TTC549 (cell line): ENCODE data around the gene SNAPC2.

Source experiments
- FAIRE-seq: peaks from 2 replicates; lab custom pipeline; 2012; peaks lifted over from hg19 to GRCh38; lab: Jason Lieb, UNC

Gene SNAPC2

GRCh38 chr19:7919610-7920518 lies at the start of gene SNAPC2:
SNAPC2 (plus strand) TSS chr19:7920338; CDS start chr19:7920367, 29 bp downstream.
- FAIRE-seq: no peak

- peak; percentile 88 for FAIRE-seq
Observed at GRCh38 chr19:7870571-7871436, 49.3 kb upstream of the SNAPC2 start.

- FAIRE-seq: peak; percentile 91
Observed at GRCh38 chr19:7871437-7872305, 48.5 kb upstream of the SNAPC2 start.

- FAIRE-seq: no peak
Observed at GRCh38 chr19:7872306-7873204, 47.6 kb upstream of the SNAPC2 start.

GRCh38 chr19:7873304-7874075 lies 46.6 kb upstream of the SNAPC2 start:
- no peak for FAIRE-seq

- no peak for FAIRE-seq
Observed at GRCh38 chr19:7874076-7874896, 45.9 kb upstream of the SNAPC2 start, which contains the start of gene PRR36. PRR36 (minus strand) TSS chr19:7874390; CDS start chr19:7873689, 701 bp downstream.

- no peak for FAIRE-seq
Observed at GRCh38 chr19:7874897-7875273, 45.3 kb upstream of the SNAPC2 start.

GRCh38 chr19:7877249-7877836 lies 42.8 kb upstream of the SNAPC2 start:
- FAIRE-seq: no peak

- FAIRE-seq: no peak
Observed at GRCh38 chr19:7879111-7879807, 40.9 kb upstream of the SNAPC2 start.

- no peak for FAIRE-seq
Observed at GRCh38 chr19:7879836-7880235, 40.3 kb upstream of the SNAPC2 start.

GRCh38 chr19:7881910-7882309 lies 38.2 kb upstream of the SNAPC2 start:
- no peak for FAIRE-seq

- FAIRE-seq: no peak
Observed at GRCh38 chr19:7883105-7883504, 37.0 kb upstream of the SNAPC2 start.

GRCh38 chr19:7883796-7884570 lies 36.2 kb upstream of the SNAPC2 start:
- no peak for FAIRE-seq

GRCh38 chr19:7885818-7886217 lies 34.3 kb upstream of the SNAPC2 start:
- FAIRE-seq: no peak

- no peak for FAIRE-seq
Observed at GRCh38 chr19:7887408-7888144, 32.6 kb upstream of the SNAPC2 start.

- no peak for FAIRE-seq
Observed at GRCh38 chr19:7888145-7888825, 31.9 kb upstream of the SNAPC2 start, which contains the start of gene LRRC8E. LRRC8E (plus strand) TSS chr19:7888510; CDS start chr19:7895604, 7,094 bp downstream.
